HG02763 (cell line): ENCODE measurements around the gene PLPP1.
A peak's percentile ranks its signal among the peaks of the same experiment; 100 is the strongest.

Source experiments
- ATAC-seq: cut with Tn5 transposase; IDR thresholded peaks from one replicate; pipeline ENCODE4 v1.9.1; 2021; ENCODE audit warnings: mild to moderate bottlenecking, moderate library complexity; ENCODE audit not compliant: unreplicated experiment

PLPP1 gene

GRCh38 chr5:55453211-55453610 is 81.6 kb downstream of the PLPP1 start:
- no peak for ATAC-seq

GRCh38 chr5:55451976-55452375 is 82.8 kb downstream of the PLPP1 start:
- no peak for ATAC-seq

- ATAC-seq, result no peak
Measured at GRCh38 chr5:55450050-55450765, 84.6 kb downstream of the PLPP1 start.

DNA sequence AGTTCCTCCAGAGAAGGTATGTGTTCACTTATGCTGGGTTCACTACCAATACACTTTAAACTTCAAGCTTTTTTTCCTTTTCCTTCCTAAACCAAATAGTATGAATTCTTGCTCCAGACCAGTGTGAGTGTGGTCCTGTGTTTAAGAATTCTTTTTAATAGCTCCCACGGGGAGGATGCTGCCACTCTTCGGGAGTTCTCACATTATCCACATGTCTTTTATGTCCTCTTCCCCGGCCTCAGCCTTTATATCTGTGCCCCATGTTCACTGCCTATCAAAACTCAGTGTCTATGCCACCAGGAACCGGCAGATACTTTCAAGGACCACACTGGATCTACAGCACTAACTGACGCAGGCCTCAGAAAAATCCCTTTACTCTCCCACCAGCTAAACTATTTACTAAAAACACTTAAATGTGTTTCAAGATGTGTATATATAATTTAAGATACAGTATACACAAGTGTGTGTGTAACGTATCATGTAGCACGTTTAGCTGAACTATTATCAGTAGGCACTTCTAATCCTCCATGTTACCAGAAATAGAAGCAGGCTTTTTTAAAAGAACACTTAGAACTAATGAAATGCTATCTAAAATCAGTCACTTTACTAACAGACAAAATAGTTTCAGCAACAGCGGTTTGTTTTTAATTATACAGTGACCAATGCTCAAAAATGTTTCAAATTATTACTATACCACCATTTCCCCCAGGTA is 88.0 kb downstream of the PLPP1 start:
- ATAC-seq, result no peak

DNA sequence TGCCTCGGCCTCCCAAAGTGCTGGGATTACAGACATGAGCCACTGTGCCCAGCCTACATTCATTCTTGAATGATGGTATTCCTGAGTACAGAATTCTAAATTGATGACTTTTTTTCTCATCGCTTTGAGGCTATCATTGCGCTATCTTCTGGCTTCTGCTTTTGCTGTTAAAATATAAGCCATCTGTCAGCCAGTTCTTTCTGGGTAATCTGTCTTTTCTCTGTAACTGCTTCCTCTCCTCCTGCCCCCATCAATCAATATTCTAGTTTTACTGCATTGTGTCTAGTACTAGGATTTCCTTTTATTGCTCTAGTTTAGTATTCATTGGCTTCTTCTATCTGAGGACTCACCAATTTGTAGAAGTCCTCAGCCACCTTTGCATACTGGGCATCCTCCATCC is 89.0 kb downstream of the PLPP1 start:
- ATAC-seq, result no peak

GRCh38 chr5:55441954-55442353 is 92.8 kb downstream of the PLPP1 start:
- no peak for ATAC-seq

- ATAC-seq, result no peak
Measured at GRCh38 chr5:55441107-55441771, 93.5 kb downstream of the PLPP1 start.

DNA sequence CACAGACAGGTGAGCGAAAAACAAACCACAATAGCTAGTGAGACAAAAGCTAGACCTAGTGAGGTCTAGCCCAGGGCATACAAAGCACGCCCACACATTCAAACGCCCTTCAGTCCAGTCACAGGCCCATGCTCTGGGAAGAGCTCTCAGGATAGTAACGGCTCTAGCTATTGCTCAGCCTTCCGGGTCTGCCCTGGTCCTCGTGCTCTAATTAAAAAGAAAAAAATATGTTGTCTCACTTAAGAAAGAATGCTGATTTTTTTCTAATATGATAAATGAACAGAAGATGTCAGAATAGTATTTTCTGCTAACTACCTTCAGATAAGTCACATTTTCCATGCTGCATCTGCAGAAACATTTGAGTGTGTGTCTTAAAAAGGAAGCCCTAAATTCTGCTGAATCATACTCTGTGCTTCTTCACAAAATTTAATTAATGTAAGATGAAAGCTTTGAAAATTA is 94.5 kb downstream of the PLPP1 start:
- ATAC-seq, result no peak

- ATAC-seq, result no peak
Measured at GRCh38 chr5:55438998-55439397, 95.8 kb downstream of the PLPP1 start.

- no peak for ATAC-seq
Measured at GRCh38 chr5:55437859-55438206, 96.9 kb downstream of the PLPP1 start.

- no peak for ATAC-seq
Measured at GRCh38 chr5:55437452-55437851, 97.3 kb downstream of the PLPP1 start.

DNA sequence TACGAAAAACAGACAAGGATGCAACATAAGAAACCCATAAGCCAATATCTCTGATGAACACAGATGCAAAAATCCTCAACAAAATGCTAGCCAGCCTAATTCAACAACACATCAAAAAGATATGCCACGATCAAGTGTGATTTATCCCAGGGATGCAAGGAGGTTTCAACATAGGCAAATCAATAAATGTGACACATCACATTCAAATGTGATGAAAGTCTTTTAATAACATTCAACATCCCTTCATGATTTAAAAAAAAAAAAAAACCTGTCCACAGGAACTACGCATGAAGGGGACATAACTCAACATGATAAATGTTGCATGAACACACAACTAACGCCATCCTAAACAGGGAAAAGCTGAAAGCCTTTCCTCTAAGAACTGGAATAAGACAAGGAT is 102.2 kb downstream of the PLPP1 start:
- ATAC-seq, result no peak

DNA sequence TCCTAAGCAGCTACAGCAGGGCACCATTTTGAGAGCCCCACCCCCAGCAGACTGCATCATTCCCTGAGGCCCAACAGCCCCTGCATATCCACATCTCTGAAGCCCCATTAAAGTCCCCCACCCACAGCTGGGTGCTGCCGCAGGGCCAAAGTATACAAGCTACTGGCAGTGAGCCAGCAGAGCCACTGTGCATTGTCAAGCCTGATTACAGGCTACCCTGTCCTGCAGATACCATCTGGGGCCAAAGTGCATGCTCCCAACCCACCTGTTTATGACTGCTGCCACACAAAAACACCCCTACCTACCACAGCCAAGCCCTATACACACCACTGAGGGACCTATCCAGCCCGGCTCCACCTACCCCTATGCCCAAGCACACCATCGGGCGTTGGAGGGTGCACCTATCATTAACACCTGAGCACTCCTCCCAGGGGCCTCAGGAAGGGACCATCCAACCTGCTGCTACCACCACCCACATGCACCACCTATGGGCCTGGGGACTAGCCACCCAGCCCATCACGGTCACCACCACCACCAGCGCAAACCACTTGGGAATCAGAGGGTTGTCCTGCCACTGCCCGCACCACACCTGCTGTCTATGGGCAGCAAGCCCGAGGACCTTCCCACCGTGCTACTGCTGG is 105.0 kb downstream of the PLPP1 start:
- ATAC-seq, result no peak

- ATAC-seq, result no peak
Measured at GRCh38 chr5:55429221-55429612, 105.5 kb downstream of the PLPP1 start.

GRCh38 chr5:55427157-55427556 is 107.6 kb downstream of the PLPP1 start:
- ATAC-seq, result no peak

DNA sequence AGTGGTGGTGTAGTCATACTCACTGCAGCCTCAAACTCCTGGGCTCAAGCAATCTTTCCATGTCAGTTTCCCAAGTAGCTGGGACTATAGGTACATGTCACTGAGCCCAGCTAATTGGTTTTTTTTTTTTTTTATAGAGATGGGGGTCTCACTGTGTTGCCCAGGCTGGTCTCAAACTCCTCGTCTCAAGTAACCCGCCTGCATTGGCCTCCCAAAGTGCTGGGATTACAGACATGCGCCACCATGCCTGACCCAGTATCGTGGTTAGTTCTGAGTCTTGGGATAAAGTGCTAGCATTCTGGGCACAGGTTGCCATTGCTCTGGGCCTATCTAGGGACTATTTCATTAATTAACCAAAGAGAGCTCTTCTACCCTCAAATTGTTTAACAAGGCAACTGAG is 108.3 kb downstream of the PLPP1 start:
- ATAC-seq, result no peak

DNA sequence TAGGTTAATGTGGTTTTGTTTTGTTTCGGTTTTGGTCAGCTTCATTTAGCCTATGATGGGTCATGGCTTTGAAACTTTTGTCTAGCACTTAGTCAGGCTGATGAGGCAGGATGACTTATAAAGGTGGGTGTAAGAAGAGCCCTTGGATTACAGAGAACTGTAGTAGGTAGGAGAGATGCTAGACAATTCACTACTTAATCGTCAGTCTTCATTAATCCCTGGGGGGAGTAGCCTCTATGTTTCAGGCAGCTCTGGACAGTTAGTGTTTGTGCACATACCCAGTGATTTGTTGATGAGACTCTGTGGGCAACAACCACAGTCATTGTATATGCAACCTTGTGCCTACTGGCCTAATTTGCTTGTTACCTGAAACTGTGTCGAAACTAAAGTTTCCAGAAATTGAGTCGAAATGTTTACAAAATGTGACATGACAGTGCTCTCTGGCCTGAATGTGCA is 113.7 kb downstream of the PLPP1 start:
- peak; percentile 86 for ATAC-seq

DNA sequence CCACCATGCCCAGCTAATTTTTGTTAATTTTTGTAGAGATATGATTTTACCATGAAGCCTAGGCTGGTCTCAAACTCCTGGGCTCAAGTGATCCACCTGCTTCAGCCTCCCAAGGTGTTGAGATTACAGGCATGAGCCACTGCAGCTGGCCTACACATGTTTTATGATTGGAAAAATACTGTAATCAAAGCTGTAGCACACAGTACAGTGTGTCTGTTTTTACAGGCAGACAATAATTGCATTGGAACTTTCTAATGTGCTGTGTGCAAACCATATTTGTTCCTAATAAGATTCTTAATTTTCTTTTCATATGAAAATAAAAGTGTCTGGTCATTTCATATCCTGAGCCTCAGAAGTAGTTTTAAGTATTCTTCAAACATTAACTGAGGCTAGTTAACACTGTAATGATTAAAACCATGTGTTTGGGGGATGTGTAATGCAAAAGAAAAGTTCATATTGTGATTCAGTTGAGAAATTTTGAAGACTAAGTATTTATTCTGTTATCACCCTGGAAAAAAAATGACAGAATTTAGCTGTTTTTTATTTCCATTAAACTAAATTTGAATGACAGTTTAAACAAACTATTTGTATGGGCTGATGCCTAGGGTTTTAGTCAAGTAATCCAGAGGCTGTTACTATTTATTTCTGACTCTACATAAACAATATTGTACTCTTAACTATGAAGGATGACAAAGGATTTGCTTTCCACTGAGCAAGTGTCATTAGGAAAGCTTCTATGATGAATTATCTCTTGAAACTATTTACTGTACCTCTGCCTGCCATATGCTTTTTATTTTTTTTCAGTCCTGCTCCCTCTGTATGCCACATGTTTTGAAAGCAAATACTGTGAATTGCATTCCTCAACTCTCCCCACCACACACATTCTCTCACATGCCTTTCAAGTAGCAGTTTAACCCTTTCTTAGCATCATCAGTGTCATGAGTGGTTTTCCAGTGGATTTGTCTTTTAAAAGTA is 115.5 kb downstream of the PLPP1 start:
- no peak for ATAC-seq

GRCh38 chr5:55416306-55416705 is 118.5 kb downstream of the PLPP1 start:
- ATAC-seq, result no peak

DNA sequence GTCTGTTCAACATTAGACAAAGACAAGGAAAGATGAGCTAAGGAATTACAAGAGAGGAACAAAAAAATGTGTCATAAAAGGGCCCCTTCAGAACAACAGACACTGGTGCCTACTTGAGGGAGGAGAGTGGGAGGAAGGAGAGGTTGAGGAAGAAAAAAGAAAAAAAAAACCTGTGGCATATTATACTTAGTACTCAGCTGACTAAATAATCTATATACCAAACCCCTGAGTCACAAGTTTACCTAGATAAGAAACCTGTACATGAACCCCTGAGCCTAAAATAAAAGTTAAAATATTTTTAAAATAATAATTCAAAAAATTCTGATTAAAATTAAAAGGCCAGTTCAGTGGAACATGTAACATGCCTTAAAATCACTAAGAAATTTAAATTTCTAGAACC is 119.7 kb downstream of the PLPP1 start:
- no peak for ATAC-seq
